ENCODE data around the gene EBF4.
"Not testable (repeated sequence)": the region's sequence is repeated elsewhere in the genome, so short reads cannot be mapped to it uniquely, and the experiment has no call there.

The EBF4 gene

DNA sequence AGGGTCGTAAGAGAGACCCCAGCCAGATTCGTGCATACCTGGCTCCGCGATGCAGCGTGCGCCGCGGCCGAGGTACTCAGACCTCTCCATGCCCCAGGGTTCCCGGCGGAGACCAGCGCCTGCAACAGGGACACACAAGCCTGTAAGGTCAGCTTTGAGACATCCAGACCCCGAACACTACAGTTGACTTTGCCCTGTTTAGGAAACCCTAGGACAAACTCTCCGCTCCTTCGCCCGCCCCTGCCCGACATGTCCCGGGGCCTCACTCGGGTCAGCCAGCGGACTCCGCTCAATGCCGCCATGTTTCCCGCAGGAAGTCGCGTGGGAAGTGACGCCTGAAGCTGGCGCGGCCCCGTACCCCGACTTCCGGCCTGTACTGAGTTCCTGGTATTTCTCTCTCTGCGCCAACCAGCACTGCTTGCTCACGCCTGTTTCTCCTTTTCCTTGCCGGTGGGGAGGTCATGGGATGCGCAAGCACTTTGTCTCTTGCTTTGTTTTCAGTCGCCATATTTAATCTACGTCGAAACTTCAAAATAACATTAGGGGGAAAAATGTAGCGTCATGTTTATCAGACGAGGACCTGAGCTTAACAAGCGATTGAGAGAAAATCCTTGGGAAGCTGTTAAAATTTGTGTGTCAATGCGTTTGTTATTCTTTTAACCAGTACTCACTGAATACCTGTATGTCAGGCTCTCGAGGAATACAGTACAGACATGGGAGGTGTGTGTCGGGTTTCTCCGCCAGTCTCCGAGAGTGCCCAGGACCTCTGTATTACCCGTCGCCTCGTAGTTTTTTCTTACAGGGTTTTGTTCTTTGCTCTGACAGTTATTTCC, 28.5 kb upstream of the EBF4 start, which contains the start of gene IDH3B:
IDH3B (minus strand) TSS at position 330 of the 833 bp plus-strand sequence; CDS start at position 302, 28 bp downstream.
- in situ Hi-C loops (cut with HindIII; ENCODE audit: low pct_ligation_motif_present, low pct_unique_long_range_greater_than_20kb, low sequenced_read_pairs) = no loop called here

GRCh38 chr20:2671977-2672376, 20.6 kb upstream of the EBF4 start:
- in situ Hi-C loops (cut with HindIII; ENCODE audit: low pct_ligation_motif_present, low pct_unique_long_range_greater_than_20kb, low sequenced_read_pairs) = no loop called here
- no peak for DNase-seq

More for the DNA sequence above, 28.5 kb upstream of the EBF4 start, which contains the start of gene IDH3B:
- peak; percentile 86 for DNase-seq

GRCh38 chr20:2672446-2672845, 20.1 kb upstream of the EBF4 start:
- no peak for DNase-seq
- in situ Hi-C loops (cut with HindIII; ENCODE audit: low pct_ligation_motif_present, low pct_unique_long_range_greater_than_20kb, low sequenced_read_pairs) = no loop called here

DNA sequence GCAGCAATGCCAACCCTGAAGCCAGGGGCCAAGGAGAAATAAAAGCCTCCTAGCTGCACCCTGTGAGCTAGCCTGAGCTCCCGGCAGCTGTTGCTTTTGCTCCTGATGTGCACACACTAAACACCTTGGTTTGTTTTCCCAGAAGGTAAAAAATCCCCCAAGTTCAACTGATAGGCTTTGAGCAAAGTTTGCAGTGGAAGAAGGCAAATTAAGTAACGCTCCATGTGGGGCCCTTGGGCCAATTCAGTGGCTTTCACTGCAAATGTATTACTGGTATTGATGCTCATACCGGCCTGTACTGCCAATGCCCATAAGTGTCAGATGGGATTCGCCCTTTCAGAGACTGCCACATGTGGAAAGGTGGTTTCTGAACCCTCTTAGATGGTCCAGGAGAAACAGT, 19.1 kb upstream of the EBF4 start:
- in situ Hi-C loops (cut with HindIII; ENCODE audit: low pct_ligation_motif_present, low pct_unique_long_range_greater_than_20kb, low sequenced_read_pairs) = no loop called here
- no peak for DNase-seq

GRCh38 chr20:2680046-2680445, 12.5 kb upstream of the EBF4 start:
- no peak for DNase-seq
- in situ Hi-C loops (cut with HindIII; ENCODE audit: low pct_ligation_motif_present, low pct_unique_long_range_greater_than_20kb, low sequenced_read_pairs) = no loop called here

- DNase-seq; in situ Hi-C loops (cut with HindIII; ENCODE audit: low pct_ligation_motif_present, low pct_unique_long_range_greater_than_20kb, low sequenced_read_pairs): not testable (repeated sequence)
These were observed 10.5 kb upstream of the EBF4 start for GRCh38 chr20:2682040-2682439.

- in situ Hi-C loops (cut with HindIII; ENCODE audit: low pct_ligation_motif_present, low pct_unique_long_range_greater_than_20kb, low sequenced_read_pairs); DNase-seq: not testable (repeated sequence)
These were observed 7.8 kb upstream of the EBF4 start for GRCh38 chr20:2684817-2685216.

- no peak for DNase-seq
- in situ Hi-C loops (cut with HindIII; ENCODE audit: low pct_ligation_motif_present, low pct_unique_long_range_greater_than_20kb, low sequenced_read_pairs) = no loop called here
These were observed 5.1 kb upstream of the EBF4 start for GRCh38 chr20:2687514-2687913.

DNA sequence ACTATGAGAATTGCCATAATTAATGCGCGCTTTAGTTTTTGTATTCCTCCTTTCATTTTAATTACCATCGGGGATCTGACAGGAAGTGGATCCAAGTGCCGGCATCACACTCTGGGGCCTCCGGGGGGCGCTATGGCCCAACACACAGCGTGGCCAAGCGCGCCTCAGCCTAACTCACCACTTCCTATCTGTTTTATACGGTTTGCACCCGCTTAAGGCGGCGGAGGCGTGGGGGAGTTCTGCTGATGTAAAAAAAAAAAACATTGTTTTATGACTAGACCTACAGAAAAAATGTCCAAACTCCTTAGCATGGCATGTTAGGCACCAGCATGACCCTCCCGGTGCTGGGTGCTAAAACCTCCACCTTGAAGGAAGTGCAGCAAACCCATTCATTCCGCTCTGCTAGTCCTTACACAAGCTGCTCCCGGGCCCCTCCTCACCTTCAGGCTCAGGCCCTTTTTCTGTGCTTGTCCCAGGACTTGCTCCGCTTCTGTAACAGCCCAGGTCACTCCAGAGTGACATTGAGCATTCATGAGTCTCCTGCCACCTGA, 4.5 kb upstream of the EBF4 start:
- DNase-seq = peak; percentile 34
- in situ Hi-C loops (cut with HindIII; ENCODE audit: low pct_ligation_motif_present, low pct_unique_long_range_greater_than_20kb, low sequenced_read_pairs) = no loop called here

DNA sequence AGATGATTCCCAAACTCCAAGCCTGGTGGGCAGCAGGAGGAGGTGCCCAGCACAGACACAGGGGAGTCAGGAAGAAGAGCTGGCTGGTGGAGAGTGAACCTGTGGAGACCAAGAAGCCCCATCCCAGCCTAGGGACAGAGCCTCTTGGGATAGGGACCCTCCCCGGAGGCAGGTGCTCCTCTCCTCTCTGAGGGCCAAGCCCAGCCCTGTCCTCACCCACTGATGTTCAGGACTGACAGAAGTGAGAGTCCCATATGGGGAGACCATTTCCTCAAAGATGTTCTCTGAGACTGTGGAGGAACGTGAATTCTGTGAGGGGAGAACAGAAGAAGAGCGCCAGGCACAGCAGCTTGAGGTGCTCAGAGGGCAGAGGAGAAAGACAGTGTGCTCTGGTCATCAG, 2.4 kb upstream of the EBF4 start:
- in situ Hi-C loops (cut with HindIII; ENCODE audit: low pct_ligation_motif_present, low pct_unique_long_range_greater_than_20kb, low sequenced_read_pairs) = no loop called here
- DNase-seq = no peak

DNA sequence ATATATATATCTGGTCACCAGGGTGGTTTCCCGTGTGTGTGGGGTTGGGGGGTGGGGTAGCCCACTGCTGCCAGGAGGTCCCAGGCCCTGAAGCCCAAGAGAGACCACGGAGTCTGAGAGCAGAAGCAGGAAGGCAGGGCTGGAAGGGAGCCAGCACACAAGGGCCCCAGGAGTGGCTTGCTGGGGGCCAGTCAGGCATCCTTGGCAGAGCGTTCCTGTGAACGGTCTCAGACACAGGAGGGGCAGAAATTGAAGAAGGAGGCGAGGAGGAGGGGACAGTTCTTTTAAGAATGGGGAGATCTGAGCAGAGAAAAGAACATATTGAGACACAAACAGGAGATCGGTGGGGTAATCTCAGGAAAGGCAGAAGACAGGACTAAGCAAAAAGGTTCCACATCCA, 1.9 kb upstream of the EBF4 start:
- no peak for DNase-seq
- in situ Hi-C loops (cut with HindIII; ENCODE audit: low pct_ligation_motif_present, low pct_unique_long_range_greater_than_20kb, low sequenced_read_pairs) = no loop called here

- in situ Hi-C loops (cut with HindIII; ENCODE audit: low pct_ligation_motif_present, low pct_unique_long_range_greater_than_20kb, low sequenced_read_pairs) = no loop called here
- DNase-seq = no peak
These were observed 1.5 kb upstream of the EBF4 start for GRCh38 chr20:2691127-2691526.

DNA sequence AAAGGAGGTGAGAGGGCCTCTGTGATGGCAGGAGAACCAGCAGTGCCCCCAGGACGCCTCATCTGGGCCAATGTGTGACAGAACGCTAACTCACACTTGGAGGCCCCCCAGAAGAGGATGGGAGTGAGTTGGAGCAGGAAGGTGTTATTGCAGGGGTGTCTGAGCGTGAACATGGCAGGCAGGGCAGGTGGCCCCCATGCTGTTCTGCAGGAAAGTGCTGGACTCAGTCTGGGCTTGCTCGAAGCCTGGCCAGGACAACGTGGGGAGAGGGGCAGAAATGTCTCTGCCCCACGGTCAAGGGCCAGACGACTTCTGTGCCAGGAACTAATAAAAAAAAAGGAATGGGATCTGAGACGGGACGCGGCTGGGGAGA, 931 bp upstream of the EBF4 start:
- in situ Hi-C loops (cut with HindIII; ENCODE audit: low pct_ligation_motif_present, low pct_unique_long_range_greater_than_20kb, low sequenced_read_pairs) = no loop called here
- no peak for DNase-seq

GRCh38 chr20:2692886-2693285, 306 bp downstream of the EBF4 start:
- in situ Hi-C loops (cut with HindIII; ENCODE audit: low pct_ligation_motif_present, low pct_unique_long_range_greater_than_20kb, low sequenced_read_pairs) = no loop called here
- DNase-seq = no peak

- DNase-seq = peak; percentile 20
- in situ Hi-C loops (cut with HindIII; ENCODE audit: low pct_ligation_motif_present, low pct_unique_long_range_greater_than_20kb, low sequenced_read_pairs) = no loop called here
These were observed 867 bp downstream of the EBF4 start for GRCh38 chr20:2693286-2694007.

DNA sequence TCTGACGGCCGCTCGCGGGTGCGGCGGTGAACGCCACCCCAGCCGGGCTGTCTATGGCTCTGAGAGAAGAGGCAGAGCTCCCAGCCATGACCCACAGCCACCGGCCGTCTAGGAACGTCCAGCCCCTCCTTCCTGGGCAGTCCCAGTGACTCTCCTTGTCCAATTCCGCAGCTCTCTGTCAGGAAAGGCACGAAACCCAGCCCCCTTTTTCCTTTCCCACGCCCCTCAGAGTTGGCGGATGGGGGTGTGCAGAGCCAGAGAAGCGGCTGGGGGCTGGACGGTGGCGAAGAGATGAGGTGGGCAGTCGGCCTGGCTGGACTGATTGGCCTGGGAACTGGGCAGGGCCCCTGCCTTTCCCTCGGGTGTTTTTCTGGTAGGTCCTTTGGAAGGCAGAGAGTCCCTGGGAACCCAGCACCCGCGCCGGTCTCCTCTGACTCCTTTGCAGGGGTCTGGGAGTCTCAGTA, 1.5 kb downstream of the EBF4 start:
- in situ Hi-C loops (cut with HindIII; ENCODE audit: low pct_ligation_motif_present, low pct_unique_long_range_greater_than_20kb, low sequenced_read_pairs) = no loop called here
- no peak for DNase-seq

DNA sequence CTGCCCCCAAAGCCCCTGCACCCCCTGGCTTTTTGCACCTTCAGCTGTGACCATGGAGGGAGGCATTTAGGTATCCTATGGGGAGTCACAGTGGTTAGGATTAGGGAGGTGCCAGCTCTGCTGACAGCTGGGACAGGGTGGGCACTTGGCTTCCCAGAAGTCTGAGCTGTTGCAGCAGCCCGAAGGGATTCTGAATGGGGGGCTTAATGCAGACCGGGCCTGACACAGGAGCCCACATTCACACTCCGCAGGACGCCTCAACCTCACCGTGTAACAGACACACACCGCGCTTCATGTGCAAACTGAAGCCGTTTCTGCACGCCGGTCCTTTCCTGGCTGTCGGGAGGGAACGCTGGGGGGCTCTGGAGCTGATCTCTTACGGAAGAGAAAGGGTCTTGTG, 1.9 kb downstream of the EBF4 start:
- no peak for DNase-seq
- in situ Hi-C loops (cut with HindIII; ENCODE audit: low pct_ligation_motif_present, low pct_unique_long_range_greater_than_20kb, low sequenced_read_pairs) = no loop called here

DNA sequence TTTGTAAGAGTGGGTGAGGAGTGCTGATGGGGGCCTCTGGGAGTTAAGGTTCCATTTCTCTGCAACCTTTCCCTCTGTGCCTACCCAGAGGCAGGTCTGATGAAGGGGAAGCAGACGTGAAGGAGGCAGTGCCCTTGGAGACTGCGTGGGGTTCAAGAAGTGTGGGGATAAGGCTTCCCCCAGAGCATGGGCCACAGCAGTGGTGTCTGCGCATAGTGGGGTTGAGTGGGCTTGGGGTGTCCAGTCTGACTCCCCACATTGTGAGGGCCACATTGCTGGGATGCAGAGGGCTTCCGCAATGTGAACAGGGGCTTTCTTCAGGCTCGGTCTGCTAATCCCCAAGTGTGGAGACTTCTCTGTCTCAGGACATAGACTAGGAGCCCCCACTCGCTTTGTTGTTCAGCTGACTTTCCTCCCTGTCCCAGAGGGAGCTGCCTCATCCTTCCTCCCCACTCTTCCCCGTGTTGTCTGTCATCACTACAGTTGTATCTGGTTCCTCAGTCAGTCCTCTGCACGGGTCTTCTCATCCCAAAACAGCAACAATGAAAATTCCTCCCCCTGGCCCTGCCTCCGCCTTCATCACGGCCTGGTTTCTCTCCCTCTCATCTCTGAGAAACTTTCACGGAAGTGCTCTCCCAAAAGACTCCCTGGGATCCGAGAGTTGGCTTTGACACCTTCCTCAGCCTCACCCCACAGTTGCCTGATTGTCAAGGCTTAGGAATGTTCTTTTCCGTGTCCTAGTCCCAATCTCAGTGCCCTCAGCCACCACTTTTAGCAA, 2.8 kb downstream of the EBF4 start:
- in situ Hi-C loops (cut with HindIII; ENCODE audit: low pct_ligation_motif_present, low pct_unique_long_range_greater_than_20kb, low sequenced_read_pairs) = no loop called here
- no peak for DNase-seq
